Activated naive CD8-positive, alpha-beta T cell treated with anti-CD3 and anti-CD28 coated beads, Interleukin-2, amount 10 ng/mL, durations not matched to agents 7 days and 5 days (primary cell): Measurements from ENCODE around the gene PASK. TPM values are rescaled to one million over a fixed set of nuclear protein-coding genes. Genes with fewer than 3 reads are reported as not detected.

Source experiments
- ATAC-seq: fragments of 150-1000 bp; cut with Tn5 transposase; one replicate; pipeline ENCODE4 v1.10.0; 2021; ENCODE audit warnings: low read depth, moderate library complexity
- POLR2A ChIA-PET: fragments of 350-600 bp; sonication (Branson Sonifier 250); formaldehyde crosslinking; loops from one replicate; lab custom pipeline; 2021; ENCODE audit warnings: antibody characterized with exemption; lab: Charles Lee
- DNase-seq: peaks from one replicate; pipeline ENCODE4 v3.0.0; 2021
- H3K27ac Mint-ChIP-seq: one replicate; pipeline ENCODE4 v1.8.0; 2022; ENCODE audit warnings: mild to moderate bottlenecking, mixed read lengths
- H3K27me3 Mint-ChIP-seq: one replicate; pipeline ENCODE4 v1.8.0; 2022; ENCODE audit warnings: mild to moderate bottlenecking, moderate library complexity, mixed read lengths
- H3K36me3 Mint-ChIP-seq: one replicate; pipeline ENCODE4 v1.8.0; 2021; ENCODE audit warnings: mild to moderate bottlenecking, mixed read lengths
- H3K4me1 Mint-ChIP-seq: one replicate; pipeline ENCODE4 v1.8.0; 2021; ENCODE audit warnings: mixed read lengths
- H3K4me3 Mint-ChIP-seq: one replicate; pipeline ENCODE4 v1.8.0; 2022; ENCODE audit warnings: mild to moderate bottlenecking, moderate library complexity, mixed read lengths
- H3K9me3 Mint-ChIP-seq: one replicate; pipeline ENCODE4 v1.8.0; 2021; ENCODE audit warnings: mixed read lengths
- total RNA-seq, 2 experiments: library from RNA; stranded (reverse); gene quantifications; one replicate each; pipeline ENCODE4 v1.2.3, GENCODE V29; 2021

PASK gene
- total RNA-seq, 2 experiments from 2014 or later, result 132 to 153 TPM

DNA sequence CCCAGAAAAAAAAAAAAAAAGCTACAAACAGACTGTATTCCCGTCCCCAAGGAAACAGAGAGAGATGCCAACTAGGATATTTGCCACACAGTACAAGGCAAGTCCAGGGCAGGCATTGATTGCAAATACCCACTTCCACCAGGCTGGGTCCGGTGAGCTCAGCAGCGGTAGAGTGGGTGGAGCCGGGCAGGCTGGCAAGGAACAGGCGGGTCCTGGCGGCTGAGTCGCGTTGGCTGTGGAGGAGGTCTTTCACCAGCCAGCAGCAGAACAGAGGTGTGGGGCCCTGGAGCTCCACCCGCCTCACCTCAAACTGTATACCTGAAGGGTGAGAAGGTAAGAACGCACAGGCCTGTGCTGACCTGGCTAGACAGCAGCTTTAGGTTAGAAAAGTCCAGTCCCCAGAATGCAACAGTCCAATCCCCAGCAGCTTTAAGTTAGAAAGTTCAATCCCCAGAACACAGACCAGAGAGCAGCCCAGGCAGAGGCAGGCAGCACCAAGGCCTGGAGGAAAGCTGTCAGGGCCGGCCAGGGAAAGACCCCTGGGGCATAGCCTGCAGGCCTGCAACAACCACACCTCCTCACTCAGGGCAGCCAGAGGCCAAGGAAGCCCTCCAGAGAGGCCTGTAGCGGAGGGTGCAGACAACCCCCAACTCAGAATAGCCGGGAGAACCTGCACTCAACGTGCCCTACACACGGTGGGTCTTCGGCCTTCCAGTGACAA, 25.3 kb downstream of the PASK start:
- POLR2A ChIA-PET, result interaction anchor here (1.1 kb wide), 1 partner anchor 25 kb away, joined by 4 read pairs; the partner anchor contains the start of gene PASK
- peak; percentile 35 for ATAC-seq
- peaks cover 6% of the 10 kb centered on the region for H3K4me1 Mint-ChIP-seq
- H3K27me3 Mint-ChIP-seq, result no peaks in the 10 kb centered on the region
- H3K36me3 Mint-ChIP-seq, result peaks cover 17% of the 10 kb centered on the region
- DNase-seq, result peak; percentile 22
- H3K4me3 Mint-ChIP-seq, result no peak overlapping the region
- H3K9me3 Mint-ChIP-seq, result no peaks in the 10 kb centered on the region
- H3K27ac Mint-ChIP-seq, result no peak overlapping the region

DNA sequence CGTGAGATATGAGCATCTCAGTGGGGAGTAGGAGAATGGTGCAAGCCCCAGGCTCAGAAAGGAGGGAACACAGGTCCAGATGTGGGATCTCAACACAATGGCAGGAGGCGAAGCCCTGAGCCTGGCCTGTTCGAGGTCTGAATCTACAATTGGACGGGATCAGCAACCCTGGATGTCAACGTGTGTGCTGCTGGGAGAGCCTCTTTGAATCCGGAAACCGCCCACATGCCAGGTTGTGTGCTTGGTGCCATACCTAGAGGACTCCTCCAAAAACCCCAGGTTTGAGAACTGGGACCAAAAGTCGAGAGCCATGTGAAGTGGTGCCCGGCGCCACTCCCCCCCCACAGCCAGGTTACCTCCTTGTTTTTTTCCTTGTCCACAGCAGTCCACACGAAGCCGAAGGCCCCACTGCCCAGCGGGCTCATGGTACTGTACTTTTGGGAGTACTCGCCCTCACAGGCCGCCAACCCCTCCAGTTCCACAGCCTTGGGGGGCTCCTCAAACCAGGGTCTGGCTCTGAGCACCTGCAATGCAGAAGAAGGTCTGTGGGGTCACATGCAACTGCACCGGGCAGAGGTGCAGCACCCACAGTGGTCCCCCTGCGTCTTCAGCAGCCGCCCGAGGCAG, 26.8 kb downstream of the PASK start:
- H3K9me3 Mint-ChIP-seq, result no peaks in the 10 kb centered on the region
- H3K4me3 Mint-ChIP-seq, result no peak overlapping the region
- ATAC-seq (no peak), DNase-seq (peak; percentile 27)
- POLR2A ChIA-PET, result no interaction called here
- H3K36me3 Mint-ChIP-seq, result peaks cover 16% of the 10 kb centered on the region
- no peaks in the 10 kb centered on the region for H3K27me3 Mint-ChIP-seq
- no peak overlapping the region for H3K27ac Mint-ChIP-seq
- H3K4me1 Mint-ChIP-seq, result no peaks in the 10 kb centered on the region

DNA sequence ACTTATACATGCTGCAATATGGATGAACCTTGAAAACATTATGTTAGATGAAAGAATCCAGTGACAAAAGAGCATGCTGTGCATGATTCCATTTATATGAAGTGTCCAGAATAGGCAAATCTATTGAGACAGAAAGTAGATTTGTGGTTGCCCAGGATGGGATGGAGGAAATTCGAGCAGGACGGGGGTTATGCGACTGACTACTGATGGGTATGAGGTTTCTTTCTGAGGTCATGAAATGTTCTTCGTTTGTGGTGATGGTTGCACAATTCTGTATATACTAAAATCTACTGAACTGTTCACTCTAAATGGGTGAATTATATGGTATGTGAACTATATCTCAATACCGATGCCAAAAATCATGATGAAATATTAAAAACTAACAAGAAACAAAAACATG, 28.3 kb downstream of the PASK start:
- ATAC-seq (no peak), DNase-seq (no peak)
- H3K36me3 Mint-ChIP-seq, result peaks cover 22% of the 10 kb centered on the region
- H3K4me1 Mint-ChIP-seq, result no peaks in the 10 kb centered on the region
- no peaks in the 10 kb centered on the region for H3K9me3 Mint-ChIP-seq
- H3K27me3 Mint-ChIP-seq, result no peaks in the 10 kb centered on the region
- no peak overlapping the region for H3K4me3 Mint-ChIP-seq
- no peak overlapping the region for H3K27ac Mint-ChIP-seq
- POLR2A ChIA-PET, result no interaction called here

DNA sequence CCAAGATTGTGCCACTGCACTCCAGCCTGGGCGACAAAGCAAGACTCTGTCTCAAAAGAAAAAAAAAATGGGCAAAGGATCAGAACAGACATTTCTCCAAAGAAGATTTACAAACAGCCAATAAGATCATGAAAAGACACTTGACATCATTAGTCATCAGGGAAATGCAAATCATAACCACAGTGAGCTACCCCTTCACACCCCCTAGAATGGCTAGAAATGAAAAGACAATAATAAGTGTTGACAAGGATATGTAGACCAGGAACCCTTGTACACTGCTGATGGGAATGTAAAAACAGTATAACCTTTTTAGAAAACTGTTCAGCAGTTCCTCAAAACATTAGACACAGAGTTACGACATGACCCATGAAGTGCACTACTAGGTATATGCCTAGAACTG, 28.8 kb downstream of the PASK start:
- Mint-ChIP-seq H3K36me3 (peaks cover 22% of the 10 kb centered on the region), H3K27ac (no peak overlapping the region)

DNA sequence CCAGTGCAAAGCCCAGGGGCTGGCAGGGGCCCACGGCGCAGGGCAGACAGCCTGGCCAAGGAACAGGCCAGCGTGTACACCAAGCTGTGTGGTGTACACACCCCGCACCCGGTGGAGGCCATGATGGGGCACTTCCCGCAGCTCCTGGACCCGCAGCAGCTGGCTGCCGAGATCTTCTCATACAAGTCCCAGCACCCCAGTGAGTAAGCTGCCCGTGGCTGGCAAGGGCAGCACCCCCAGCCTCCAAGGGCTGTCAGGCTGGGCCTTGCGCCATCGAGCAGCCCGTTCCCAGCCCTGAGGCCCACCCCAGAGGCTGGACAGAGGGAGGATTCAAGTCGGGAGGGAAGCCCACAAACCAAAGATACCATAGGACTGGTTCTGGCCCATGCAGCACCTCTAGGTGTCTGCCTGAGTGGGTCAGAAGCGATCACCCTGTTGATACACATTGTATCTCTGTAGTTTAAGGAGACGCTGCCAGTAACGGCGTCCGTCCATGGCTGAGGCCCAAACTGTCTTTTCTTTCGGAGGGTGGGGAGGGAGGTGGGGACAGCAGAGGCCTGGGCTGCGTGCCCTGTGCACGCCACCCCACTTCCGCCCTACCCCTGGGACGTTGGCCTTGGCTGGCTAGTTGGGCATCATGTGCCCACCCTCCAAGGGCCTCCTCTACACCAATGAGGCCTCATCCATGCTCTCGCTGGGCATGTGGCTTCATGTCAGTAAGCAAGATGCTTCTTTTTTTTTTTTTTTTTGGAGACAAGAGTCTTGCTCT, 30.4 kb downstream of the PASK start:
- H3K36me3 Mint-ChIP-seq, result peaks cover 25% of the 10 kb centered on the region
- POLR2A ChIA-PET, result no interaction called here

More for the DNA sequence above, 28.8 kb downstream of the PASK start:
- H3K9me3 Mint-ChIP-seq, result no peaks in the 10 kb centered on the region
- POLR2A ChIA-PET, result no interaction called here
- no peaks in the 10 kb centered on the region for H3K4me1 Mint-ChIP-seq
- H3K27me3 Mint-ChIP-seq, result no peaks in the 10 kb centered on the region
- DNase-seq (no peak), ATAC-seq (no peak)
- no peak overlapping the region for H3K4me3 Mint-ChIP-seq

DNA sequence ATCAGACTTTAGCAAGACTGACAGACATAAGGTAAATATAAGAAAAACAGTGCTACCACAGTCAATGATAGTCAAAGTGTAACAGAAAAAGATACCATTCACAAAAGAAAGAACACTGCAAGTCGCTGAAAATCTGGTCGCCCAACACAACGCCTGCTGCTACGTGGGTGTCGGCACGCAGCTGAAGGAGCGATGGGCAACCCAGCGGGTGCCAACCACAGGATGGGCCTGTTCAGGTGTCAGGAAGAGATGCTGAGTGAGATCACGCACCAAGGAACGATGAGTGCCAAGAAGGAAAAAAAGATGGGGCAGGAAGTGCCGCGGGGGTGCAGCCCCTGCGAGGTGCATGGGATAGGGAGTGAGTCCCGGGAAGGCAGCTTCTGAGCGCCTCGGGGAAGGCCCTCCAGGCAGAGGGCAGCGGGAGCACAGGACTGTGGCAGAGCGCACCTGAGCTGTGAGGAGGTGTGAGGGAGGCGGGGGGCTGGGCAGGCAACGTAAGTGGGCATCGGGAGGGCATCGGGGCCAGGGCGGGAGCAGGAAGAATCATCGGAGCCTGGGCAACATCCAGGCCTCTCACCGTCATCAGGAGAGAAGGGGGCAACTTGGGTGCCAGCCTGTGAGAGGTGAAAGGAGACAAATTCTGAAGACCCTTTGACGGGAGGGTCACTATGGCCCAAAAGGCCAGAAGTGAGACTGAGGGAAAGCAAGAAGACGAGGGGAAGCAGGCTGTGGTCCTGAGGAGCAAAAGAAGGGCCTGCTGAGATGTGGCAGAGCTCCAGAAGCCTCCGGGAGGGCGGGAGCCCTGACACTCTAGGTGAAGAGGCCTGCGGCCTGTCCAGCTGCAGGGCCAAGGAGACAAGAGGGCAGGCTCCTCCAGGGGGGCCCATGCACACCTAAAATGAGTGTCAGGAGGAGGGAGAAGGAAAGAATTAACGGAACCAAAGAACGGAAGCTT, 32.4 kb downstream of the PASK start:
- POLR2A ChIA-PET, result no interaction called here
- Mint-ChIP-seq H3K4me3 (no peak overlapping the region), H3K4me1 (peaks cover 11% of the 10 kb centered on the region), H3K27ac (no peak overlapping the region), H3K36me3 (peaks cover 24% of the 10 kb centered on the region), H3K27me3 (no peaks in the 10 kb centered on the region), H3K9me3 (no peaks in the 10 kb centered on the region)
- DNase-seq, result peak; percentile 20
- ATAC-seq, result no peak

More for the DNA sequence above, 30.4 kb downstream of the PASK start:
- ATAC-seq (no peak), DNase-seq (peak; percentile 25)
- no peaks in the 10 kb centered on the region for H3K4me1 Mint-ChIP-seq
- H3K27ac Mint-ChIP-seq, result no peak overlapping the region
- H3K27me3 Mint-ChIP-seq, result no peaks in the 10 kb centered on the region
- no peaks in the 10 kb centered on the region for H3K9me3 Mint-ChIP-seq
- no peak overlapping the region for H3K4me3 Mint-ChIP-seq

DNA sequence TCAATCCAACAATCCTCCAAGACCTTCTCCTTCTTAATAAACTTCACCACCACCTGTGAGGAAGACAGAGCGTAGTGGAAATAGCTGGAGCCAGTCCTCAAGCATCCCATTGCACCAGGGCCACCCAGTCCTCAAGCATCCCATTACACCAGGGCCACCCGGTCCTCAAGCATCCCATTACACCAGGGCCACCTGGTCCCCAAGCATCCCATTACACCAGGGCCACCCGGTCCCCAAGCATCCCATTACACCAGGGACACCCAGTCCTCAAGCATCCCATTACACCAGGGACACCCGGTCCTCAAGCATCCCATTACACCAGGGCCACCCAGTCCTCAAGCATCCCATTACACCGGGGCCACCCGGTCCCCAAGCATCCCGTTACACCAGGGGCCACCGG, 33.9 kb downstream of the PASK start:
- H3K27ac Mint-ChIP-seq, result no peak overlapping the region
- POLR2A ChIA-PET, result no interaction called here
- H3K36me3 Mint-ChIP-seq, result peaks cover 15% of the 10 kb centered on the region
- H3K27me3 Mint-ChIP-seq, result no peaks in the 10 kb centered on the region
- no peaks in the 10 kb centered on the region for H3K9me3 Mint-ChIP-seq
- DNase-seq (no peak), ATAC-seq (no peak)
- peaks cover 26% of the 10 kb centered on the region for H3K4me1 Mint-ChIP-seq
- no peak overlapping the region for H3K4me3 Mint-ChIP-seq

DNA sequence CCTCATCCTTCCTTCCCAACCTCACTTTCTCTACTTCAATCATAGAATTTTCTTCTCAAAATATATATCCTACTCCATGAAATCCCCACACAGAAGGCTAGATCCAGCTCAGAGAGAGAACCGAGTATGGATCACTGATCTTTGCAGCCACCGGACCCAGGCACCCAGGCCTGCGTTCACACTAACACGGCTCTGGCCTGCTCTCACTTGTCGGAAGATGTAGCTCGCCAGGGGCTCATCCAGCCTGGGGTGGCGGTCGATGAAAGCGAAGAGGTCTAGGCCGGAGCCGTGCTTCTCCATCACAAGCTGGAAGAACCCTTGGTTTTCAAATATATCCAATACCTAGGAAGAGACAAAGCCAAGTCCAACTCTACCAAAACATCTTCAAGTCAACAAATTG, 34.4 kb downstream of the PASK start:
- peaks cover 16% of the 10 kb centered on the region for H3K36me3 Mint-ChIP-seq
- ATAC-seq, result no peak
- POLR2A ChIA-PET, result interaction anchor here (0.8 kb wide), 1 partner anchor 35 kb away, joined by 3 read pairs; the partner anchor contains the start of gene PASK

DNA sequence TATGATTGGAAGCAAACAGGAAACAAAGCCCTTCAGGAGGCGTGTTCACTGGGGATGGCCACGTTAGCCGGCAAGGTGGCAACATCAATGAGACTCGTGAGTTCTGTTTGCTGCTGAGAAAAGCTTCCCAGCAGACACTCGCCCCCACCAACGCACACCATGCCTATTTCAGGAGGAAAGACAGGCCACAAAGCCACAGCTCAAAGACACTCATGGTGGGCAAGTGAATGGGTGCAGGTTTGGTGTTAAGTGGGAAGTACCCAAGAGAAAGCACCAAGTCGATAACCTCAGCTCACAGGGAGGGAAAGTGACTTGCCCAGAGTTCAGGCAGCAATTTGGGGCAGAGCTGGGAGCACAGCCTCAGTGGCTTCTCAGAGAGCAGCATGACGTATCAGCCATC, 36.7 kb downstream of the PASK start:
- ATAC-seq (no peak), DNase-seq (no peak)
- no peaks in the 10 kb centered on the region for H3K9me3 Mint-ChIP-seq
- H3K4me1 Mint-ChIP-seq, result peaks cover 45% of the 10 kb centered on the region
- no peaks in the 10 kb centered on the region for H3K27me3 Mint-ChIP-seq
- POLR2A ChIA-PET, result interaction anchor here (0.9 to 2.5 kb wide), 3 partner anchors 10 to 38 kb away, joined by 3 to 15 read pairs (median 13); partner anchors contain the start of genes MTERF4, PASK and PPP1R7
- H3K27ac Mint-ChIP-seq, result peak overlapping the region; percentile 95
- peak overlapping the region; percentile 83 for H3K4me3 Mint-ChIP-seq
- peaks cover 16% of the 10 kb centered on the region for H3K36me3 Mint-ChIP-seq

More for the DNA sequence above, 34.4 kb downstream of the PASK start:
- H3K27ac Mint-ChIP-seq, result no peak overlapping the region
- no peaks in the 10 kb centered on the region for H3K27me3 Mint-ChIP-seq
- DNase-seq, result no peak
- no peak overlapping the region for H3K4me3 Mint-ChIP-seq
- no peaks in the 10 kb centered on the region for H3K9me3 Mint-ChIP-seq
- peaks cover 32% of the 10 kb centered on the region for H3K4me1 Mint-ChIP-seq

DNA sequence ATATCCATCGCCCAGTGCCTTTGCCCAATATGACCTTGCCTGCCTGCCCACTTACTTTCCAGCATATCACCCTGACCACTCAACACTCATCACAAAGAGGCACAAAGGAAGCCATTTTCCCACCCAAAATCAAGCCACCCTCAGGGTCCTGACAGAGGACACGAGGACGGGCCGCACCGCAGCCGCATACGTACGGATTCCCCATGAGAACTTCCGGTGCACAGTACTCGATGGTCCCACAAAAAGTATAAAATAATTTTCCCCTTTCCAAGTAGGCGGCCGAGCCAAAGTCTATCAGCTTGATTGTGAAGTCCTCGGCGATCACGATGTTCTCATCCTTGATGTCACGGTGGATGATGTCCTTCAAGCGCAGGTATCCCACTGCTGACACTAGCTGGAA, 37.2 kb downstream of the PASK start:
- H3K4me1 Mint-ChIP-seq, result peaks cover 45% of the 10 kb centered on the region
- H3K36me3 Mint-ChIP-seq, result peaks cover 16% of the 10 kb centered on the region

DNA sequence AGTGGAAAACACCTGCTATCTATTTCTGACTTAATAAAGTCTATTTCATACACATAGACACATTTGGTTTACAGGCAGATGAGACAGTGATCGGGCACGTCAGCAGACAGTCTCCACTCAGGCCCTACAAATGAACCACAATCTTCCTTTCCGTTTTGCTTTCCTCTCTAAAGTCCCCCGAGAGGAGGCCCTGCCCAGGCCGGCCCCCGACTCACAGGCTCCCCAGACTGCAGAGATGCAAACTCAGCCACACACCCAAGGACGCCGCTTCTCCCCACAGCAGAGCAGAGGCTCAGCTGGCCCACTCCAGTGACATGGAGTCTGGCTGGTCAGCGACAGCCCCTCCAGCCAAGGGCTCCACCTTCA, 37.8 kb downstream of the PASK start:
- peaks cover 45% of the 10 kb centered on the region for H3K4me1 Mint-ChIP-seq
- H3K9me3 Mint-ChIP-seq, result no peaks in the 10 kb centered on the region
- DNase-seq, result no peak
- H3K4me3 Mint-ChIP-seq, result peak overlapping the region; percentile 83
- POLR2A ChIA-PET, result interaction anchor here (1.7 to 5.3 kb wide), 5 partner anchors 10 to 204 kb away, joined by 5 to 29 read pairs (median 12); partner anchors contain the start of genes HDLBP, MTERF4, PASK and PPP1R7
- H3K27ac Mint-ChIP-seq, result peak overlapping the region; percentile 95
- H3K27me3 Mint-ChIP-seq, result no peaks in the 10 kb centered on the region
- peaks cover 13% of the 10 kb centered on the region for H3K36me3 Mint-ChIP-seq
- ATAC-seq, result peak; percentile 36

More for the DNA sequence above, 37.2 kb downstream of the PASK start:
- Mint-ChIP-seq H3K27ac (peak overlapping the region; percentile 95), H3K4me3 (peak overlapping the region; percentile 83), H3K9me3 (no peaks in the 10 kb centered on the region), H3K27me3 (no peaks in the 10 kb centered on the region)
- ATAC-seq, result no peak
- POLR2A ChIA-PET, result interaction anchor here (0.9 to 2.5 kb wide), 4 partner anchors 10 to 203 kb away, joined by 3 to 15 read pairs (median 10); partner anchors contain the start of genes HDLBP, MTERF4, PASK and PPP1R7
- no peak for DNase-seq
